Measurements from ENCODE around the gene CYP4B1. TPM values are rescaled to one million over a fixed set of nuclear protein-coding genes. Genes with fewer than 3 reads are reported as not detected.

Gene CYP4B1
- total and polyA plus RNA-seq, 2 donors (not counting 3 experiments of a cell fraction or from before 2014, with no cell fraction given): not detected

DNA sequence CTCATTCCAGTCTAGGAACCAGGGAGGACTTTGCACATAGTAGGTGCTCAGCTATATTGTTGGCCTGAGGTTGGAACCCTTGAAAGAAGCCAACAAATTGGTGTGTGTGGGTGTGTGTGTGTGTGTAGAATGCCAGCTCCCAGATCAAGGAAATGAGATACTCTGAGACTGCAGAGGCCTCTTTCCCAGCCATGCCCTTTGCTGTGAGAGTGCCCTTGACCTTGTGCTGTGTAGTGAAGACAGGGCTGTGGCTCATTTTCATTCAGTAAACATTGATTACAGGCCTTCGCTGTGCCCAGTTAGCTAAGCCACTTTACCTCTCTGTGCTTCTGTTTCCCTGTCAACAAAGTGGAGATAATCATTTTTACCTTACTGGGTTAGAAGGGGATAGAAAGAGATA, 3.2 kb downstream of the CYP4B1 start:
- dilution Hi-C loops (cut with MboI; ENCODE audit: extremely low pct_ligation_motif_present, low sequenced_read_pairs) (no loop called here), intact Hi-C loops (cut with micrococcal nuclease) (no loop called here)
- Histone ChIP-seq H3K27me3 (ENCODE audit: control insufficient read depth in 2 of 2, insufficient read depth in 2 of 2, low read length in 2 of 2) (no peaks in the 10 kb centered on the region), H3K4me2 (ENCODE audit: insufficient read depth, low read length) (no peak overlapping the region), H3K9me1 (replicated peaks; ENCODE audit: control insufficient read depth, extremely low read depth, insufficient read depth, low read length) (no peaks in the 10 kb centered on the region), H3K9ac (replicated peaks; ENCODE audit: extremely low read depth, insufficient read depth, low read length) (no peak overlapping the region), H2AFZ (ENCODE audit: low read depth, low read length) (no peak overlapping the region), H3K79me2 (ENCODE audit: control insufficient read depth, insufficient read depth, low read length) (no peaks in the 10 kb centered on the region), H4K20me1 (replicated peaks; ENCODE audit: control insufficient read depth, extremely low read depth, insufficient read depth, low read length) (no peaks in the 10 kb centered on the region), H3K27ac (ENCODE audit: insufficient read depth, low read depth, low read length) (no peak overlapping the region), H3K9me3 (replicated peaks; ENCODE audit: control insufficient read depth, insufficient read depth, low read length) (no peaks in the 10 kb centered on the region), H3K4me1 (ENCODE audit: control insufficient read depth, extremely low read depth, insufficient read depth, low read length) (no peaks in the 10 kb centered on the region), H3K36me3 (ENCODE audit: control insufficient read depth in 2 of 2, extremely low read depth in 1 of 2, insufficient read depth in 2 of 2, low read length in 2 of 2) (no peaks in the 10 kb centered on the region), H3K4me3 (replicated peaks in 1 of 3; ENCODE audit: insufficient read depth in 1 of 3, low read depth in 1 of 3, low read length in 3 of 3) (no peak overlapping the region)
- POLR2A ChIA-PET: no interaction called here
- TF ChIP-seq MYC (IDR thresholded peaks at IDR 0.05; ENCODE audit: low read depth, low read length) (no peak), GATA2 (IDR thresholded peaks at IDR 0.05; ENCODE audit: insufficient read depth, insufficient read length, low read depth, low read length) (no peak), JUN (IDR thresholded peaks at IDR 0.05; ENCODE audit: borderline replicate concordance, insufficient read depth, insufficient read length, low read depth) (no peak), EZH2 (IDR thresholded peaks at IDR 0.05; ENCODE audit: borderline replicate concordance, low read depth, low read length, severe bottlenecking) (no peak), POLR2A (IDR thresholded peaks at IDR 0.05; ENCODE audit: low read depth, low read length) (no peak), POLR2AphosphoS5 (IDR thresholded peaks at IDR 0.05; ENCODE audit: insufficient read depth, low read depth, low read length) (no peak), FOS (IDR thresholded peaks at IDR 0.05; ENCODE audit: borderline replicate concordance, insufficient read depth, low read length) (no peak)
- TF ChIP-seq, protein P1, sequence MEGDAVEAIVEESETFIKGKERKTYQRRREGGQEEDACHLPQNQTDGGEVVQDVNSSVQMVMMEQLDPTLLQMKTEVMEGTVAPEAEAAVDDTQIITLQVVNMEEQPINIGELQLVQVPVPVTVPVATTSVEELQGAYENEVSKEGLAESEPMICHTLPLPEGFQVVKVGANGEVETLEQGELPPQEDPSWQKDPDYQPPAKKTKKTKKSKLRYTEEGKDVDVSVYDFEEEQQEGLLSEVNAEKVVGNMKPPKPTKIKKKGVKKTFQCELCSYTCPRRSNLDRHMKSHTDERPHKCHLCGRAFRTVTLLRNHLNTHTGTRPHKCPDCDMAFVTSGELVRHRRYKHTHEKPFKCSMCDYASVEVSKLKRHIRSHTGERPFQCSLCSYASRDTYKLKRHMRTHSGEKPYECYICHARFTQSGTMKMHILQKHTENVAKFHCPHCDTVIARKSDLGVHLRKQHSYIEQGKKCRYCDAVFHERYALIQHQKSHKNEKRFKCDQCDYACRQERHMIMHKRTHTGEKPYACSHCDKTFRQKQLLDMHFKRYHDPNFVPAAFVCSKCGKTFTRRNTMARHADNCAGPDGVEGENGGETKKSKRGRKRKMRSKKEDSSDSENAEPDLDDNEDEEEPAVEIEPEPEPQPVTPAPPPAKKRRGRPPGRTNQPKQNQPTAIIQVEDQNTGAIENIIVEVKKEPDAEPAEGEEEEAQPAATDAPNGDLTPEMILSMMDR (IDR thresholded peaks at IDR 0.05; ENCODE audit: extremely low read depth in 1 of 2, insufficient read depth in 1 of 2, low read depth in 1 of 2, low read length in 2 of 2): no peak
- TF ChIP-seq, protein P2, sequence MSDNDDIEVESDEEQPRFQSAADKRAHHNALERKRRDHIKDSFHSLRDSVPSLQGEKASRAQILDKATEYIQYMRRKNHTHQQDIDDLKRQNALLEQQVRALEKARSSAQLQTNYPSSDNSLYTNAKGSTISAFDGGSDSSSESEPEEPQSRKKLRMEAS (IDR thresholded peaks at IDR 0.05; ENCODE audit: insufficient read depth, insufficient read length): no peak
- FAIRE-seq (no peak), DNase-seq (ENCODE audit: low read depth, low spot score) (no peak)
- CTCF ChIA-PET: no interaction called here
- no TSS peak for BruUV-seq (replicated peaks)
